GM19468 (cell line): ENCODE data around the gene MAEL.

Source experiments
- ATAC-seq: cut with Tn5 transposase; IDR thresholded peaks from one replicate; pipeline ENCODE4 v1.9.1; 2021; ENCODE audit warnings: mild to moderate bottlenecking, moderate library complexity, moderate number of reproducible peaks; ENCODE audit not compliant: unreplicated experiment; ENCODE audit errors: extremely low read depth

The MAEL gene

GRCh38 chr1:167052389-167052788 is 63.3 kb downstream of the MAEL start:
- ATAC-seq: no peak

- ATAC-seq: no peak
Measured at GRCh38 chr1:167054531-167054930, 65.5 kb downstream of the MAEL start.

- no peak for ATAC-seq
Measured at GRCh38 chr1:167054946-167055630, 66.0 kb downstream of the MAEL start.

GRCh38 chr1:167056529-167057231 is 67.6 kb downstream of the MAEL start:
- no peak for ATAC-seq

- peak; percentile 45 for ATAC-seq
Measured at GRCh38 chr1:167057241-167057688, 68.2 kb downstream of the MAEL start.

- no peak for ATAC-seq
Measured at GRCh38 chr1:167059045-167059808, 70.1 kb downstream of the MAEL start.

- ATAC-seq: no peak
Measured at GRCh38 chr1:167059809-167060107, 70.7 kb downstream of the MAEL start.

- ATAC-seq: no peak
Measured at GRCh38 chr1:167060141-167061072, 71.3 kb downstream of the MAEL start.

- no peak for ATAC-seq
Measured at GRCh38 chr1:167061073-167061464, 72.0 kb downstream of the MAEL start.

- ATAC-seq: no peak
Measured at GRCh38 chr1:167064621-167065020, 75.5 kb downstream of the MAEL start.

GRCh38 chr1:167065471-167065870 is 76.4 kb downstream of the MAEL start:
- no peak for ATAC-seq

- peak; percentile 62 for ATAC-seq
Measured at GRCh38 chr1:167066333-167067122, 77.4 kb downstream of the MAEL start.

- ATAC-seq: no peak
Measured at GRCh38 chr1:167067904-167068303, 78.8 kb downstream of the MAEL start.

GRCh38 chr1:167068761-167069160 is 79.7 kb downstream of the MAEL start:
- no peak for ATAC-seq

- no peak for ATAC-seq
Measured at GRCh38 chr1:167071286-167071685, 82.2 kb downstream of the MAEL start.
